GM19455 (cell line): Measurements from ENCODE around the gene MYO7B.

Experiments used
- ATAC-seq: cut with Tn5 transposase; IDR thresholded peaks from one replicate; pipeline ENCODE4 v1.9.1; 2021; ENCODE audit not compliant: unreplicated experiment

Gene MYO7B

DNA sequence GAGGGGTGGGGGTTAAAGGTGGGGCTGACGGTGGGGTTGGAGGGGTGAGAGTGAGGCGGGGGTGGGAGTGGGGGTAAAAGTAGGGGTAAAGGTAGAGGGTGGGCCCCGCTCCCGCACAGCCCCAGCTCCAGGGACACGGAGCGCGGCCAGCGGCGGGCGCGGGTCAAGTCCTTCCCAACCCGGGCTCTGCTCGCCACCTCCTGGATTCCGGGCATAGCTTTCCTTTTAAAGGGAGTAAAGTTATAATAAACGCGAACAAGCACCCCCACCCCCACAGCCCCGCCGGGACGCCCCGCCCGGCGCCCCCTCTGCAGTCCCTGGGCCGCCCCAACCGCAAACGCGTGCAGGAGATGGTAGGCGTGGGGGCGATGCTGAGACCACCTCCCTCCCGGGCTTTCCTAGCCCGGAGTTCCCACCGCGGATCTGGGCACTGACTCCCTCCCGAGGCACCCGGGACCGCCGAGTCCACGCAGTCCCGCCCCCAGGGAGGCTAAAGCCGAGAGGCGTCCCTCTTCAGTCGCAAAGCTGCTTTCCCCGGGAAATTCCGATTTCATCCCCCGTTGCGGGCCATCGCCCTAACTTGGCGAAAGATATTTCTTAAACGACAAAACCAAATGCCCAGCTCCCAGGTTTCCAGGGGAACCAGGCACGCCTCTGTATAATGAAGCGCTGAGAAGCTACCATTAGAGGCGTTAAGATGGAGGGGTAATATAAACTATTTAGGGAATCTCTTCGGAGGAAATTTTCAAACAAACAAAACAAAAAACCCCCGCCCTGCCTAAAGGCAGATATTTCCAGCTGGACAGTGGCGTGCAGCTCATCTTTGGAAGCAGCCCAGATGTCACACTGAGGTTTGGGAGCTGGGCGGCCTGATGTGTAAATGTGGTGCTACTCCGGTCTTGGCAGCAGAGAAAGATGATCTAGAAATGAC, 140.1 kb downstream of the MYO7B start, which contains the start of gene LIMS2:
LIMS2 (minus strand) TSS at position 200 of the 931 bp plus-strand sequence. CDS start 506 bp downstream, outside the sequence.
- no peak for ATAC-seq

DNA sequence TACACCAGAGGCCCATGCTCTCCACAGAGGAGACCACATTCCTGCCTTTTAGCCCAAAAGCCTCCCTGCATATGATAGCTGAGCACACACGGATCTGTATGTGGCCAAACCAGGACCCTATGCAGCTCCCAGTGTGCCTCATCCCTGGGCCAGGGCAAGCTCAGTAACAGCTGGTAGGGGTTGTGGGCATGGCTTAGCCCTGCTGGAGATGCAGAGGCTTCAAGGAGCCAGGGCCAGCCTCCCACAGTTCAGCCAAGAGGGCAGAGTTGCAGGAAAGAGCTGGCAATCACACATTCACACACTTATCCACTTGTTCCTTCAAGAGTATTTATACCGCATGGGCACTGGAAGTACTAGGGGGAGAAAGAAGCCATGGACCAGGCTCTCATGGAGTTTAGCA, 141.4 kb downstream of the MYO7B start:
- ATAC-seq, result no peak

DNA sequence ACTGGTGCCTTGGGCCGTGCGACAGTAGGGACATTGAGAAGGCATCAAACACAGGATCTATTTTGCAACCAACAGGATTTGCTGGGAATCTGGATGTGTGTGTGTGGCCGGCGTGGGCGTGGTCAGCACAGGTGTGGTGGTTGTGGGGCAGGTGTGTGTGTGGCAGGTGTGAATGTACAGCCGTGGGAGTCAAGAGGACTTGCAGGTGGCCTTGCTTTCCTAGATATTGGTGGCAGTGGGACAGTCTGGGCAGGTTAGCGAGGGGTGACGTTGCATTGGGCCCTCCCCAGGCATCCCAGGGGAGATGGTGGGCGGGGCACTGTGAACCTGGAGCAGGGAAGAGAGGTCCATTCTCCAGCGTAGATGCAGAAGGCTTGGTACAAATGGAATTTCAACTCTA, 143.0 kb downstream of the MYO7B start:
- ATAC-seq, result no peak

DNA sequence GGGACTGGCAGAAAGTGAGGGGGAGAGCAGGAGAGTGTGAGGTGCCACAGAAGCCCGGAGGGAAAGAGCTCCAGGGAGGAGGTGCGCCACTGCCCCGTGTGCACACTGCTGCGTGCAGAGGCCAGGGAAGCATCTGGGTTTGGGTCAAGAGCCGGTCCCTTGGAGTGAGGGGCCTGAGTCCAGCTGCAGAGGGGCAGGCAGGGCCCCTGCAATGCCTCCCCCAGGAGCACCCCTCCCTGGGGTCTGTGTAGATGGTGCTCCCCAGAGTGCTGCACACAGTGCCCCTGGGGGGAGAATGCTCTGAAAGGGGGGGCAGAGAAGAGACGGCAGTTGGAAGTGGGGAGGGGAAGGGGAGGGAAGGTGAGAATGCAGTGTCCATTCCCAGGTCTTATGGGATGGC, 143.5 kb downstream of the MYO7B start:
- ATAC-seq, result no peak

DNA sequence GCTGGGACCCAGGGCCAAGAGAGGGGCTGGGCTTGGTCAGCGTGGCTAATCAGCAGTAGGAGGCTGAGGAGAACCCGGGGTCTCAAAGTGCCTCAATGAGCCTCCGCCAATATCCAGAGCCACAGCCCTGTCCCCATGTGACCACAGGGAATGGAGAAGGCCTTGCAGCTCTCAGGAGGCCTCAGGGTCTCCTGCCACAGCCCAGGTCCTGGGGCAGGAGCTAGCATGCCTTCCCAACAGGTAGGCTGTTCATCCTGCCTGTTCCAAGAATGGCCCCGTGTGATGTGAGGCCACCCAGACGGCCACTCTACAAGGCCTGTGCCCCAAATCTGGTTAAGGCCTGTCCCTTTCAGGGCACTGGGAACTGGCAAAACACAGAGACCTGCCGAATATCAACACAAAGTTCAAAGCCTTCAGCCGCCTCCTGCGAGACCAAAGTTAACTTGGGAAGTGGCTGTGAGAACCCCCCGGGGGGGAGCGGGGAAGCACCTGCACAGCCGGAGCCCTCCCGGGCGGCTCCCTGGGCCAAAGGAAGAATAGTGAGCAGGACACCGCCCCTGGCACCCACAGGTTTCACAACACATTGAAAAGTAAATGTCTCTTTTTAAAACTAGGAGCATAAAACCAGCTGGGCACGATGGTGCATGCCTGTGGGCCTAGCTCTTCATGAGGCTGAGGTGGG, 144.3 kb downstream of the MYO7B start:
- ATAC-seq, result no peak

DNA sequence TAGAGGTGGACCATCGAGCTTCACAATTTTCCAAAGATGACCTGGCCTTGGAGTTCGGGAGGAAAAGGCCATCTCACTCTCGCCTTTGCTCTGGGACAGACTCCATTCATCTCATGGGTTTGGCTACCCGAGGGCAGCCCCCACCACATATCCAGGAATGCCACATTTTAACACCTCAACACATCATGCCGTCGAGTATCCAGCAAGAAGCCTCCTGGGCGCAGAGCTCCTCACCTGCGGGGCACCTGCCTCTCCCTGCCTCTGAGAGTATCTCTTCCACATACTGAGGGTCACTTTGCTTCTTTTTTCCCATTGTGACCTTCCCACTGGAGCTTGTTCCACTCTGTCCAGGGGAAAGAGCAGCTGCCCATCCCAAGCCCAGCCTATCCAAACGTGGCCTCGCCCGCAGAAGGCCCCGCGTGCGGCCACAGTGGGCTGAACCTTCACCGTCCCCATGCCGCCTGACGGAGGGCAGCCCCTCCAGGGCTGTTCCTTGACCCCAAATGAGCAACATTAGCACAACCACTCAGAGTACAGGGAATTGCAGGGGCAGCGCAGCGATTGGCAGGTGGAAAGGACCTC, 145.3 kb downstream of the MYO7B start:
- ATAC-seq, result no peak

DNA sequence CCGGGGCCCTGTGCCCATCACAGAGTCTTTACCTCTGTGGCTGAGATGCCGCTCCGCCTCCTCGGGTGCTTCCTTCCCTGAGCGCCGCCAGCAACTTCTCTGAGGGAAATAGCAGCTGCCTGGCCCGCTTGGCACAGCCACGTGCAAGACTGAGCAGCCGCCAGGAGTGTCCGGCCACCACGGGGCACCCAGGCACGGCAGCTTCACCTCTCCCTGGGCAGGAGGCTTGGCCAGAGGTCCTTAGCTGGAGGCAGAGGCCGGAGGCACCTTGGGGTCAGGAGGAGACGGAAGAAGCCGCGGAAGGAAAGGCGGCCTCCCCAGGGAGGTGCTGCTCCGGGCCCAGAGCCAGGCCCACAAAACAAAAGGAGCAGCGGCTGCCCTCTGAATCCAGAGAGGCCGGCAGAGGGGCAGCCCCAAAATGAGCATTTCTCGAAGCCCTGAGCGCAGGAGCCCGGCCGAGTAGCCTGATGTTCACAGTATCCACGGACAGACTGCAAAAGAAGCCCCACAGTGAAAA, 145.9 kb downstream of the MYO7B start:
- ATAC-seq, result no peak

DNA sequence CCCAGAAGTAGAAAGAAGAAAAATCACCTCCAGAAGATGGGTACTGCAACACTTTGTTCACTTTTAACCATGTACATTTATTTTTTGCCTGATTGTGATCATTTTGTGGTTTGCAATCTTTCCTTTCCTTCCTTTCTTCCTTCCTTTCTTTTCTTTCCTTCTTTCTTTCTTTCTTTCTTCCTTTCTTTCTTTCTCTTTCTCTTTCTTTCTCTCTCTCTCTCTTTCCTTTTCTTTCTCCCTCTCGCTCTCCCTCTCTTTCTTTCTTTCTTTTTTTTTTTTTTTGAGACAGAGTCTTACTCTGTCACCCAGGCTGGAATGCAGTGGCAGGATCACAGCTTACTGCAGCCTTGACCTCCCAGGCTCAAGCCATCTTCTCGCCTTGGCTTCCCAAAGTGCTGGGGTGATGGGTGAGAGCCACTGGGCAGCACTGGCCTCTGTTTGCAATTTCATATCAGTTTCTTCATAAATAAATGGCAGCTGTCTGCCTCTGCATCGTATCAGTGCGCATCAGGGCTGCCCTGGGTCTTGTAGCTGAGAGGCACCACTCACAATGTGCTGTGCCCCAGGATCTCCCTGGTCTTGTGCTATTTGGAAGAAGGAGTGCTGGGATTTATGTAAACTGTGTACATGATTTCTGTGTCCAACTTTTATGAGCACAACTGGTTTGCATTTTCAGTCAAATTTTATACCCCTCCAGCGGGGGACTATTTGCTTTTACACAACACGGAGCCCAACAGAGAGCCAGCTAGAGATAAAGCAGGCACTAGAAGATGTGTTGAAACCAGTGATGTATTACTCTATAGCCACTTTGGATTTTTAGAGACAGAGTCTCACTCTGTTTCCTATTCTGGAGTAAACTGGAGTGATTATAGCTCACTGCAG, 146.7 kb downstream of the MYO7B start:
- ATAC-seq, result no peak

DNA sequence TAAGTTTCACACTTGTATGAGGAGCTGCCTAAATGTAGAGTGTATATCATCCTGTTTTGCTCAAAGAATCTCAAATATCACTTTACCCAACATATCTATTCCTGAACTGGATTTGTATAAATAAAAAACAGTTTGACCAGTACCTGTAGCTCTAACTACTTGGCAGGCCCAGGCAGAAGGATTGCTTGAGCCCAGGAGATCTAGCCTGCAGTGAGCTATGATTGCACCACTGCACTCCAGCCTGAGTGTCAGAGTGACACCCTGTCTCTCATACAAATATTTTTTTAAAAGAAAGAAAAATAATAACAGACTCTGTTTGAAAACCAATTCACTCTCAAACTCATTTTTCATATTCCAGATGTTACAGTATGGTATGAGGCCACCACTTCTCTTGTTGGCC, 147.6 kb downstream of the MYO7B start:
- no peak for ATAC-seq

DNA sequence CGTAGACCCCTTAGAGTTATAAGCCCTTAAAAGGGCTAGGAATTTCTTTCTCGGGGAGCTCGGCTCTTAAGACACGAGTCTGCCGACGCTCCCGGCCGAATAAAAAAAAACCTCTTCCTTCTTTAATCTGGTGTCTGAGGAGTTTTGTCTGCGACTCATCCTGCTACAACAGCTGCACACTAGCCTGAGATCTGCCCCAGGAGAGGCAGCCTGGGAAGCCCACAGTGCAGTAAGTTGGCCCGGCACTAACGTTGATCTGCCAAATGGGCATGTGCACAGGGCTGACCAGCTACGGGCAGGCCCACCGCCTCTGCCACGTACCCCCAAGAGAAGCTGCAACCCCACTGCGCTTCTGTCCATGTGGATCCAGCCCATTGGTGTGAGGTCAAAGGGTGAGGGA, 148.3 kb downstream of the MYO7B start:
- ATAC-seq, result no peak

DNA sequence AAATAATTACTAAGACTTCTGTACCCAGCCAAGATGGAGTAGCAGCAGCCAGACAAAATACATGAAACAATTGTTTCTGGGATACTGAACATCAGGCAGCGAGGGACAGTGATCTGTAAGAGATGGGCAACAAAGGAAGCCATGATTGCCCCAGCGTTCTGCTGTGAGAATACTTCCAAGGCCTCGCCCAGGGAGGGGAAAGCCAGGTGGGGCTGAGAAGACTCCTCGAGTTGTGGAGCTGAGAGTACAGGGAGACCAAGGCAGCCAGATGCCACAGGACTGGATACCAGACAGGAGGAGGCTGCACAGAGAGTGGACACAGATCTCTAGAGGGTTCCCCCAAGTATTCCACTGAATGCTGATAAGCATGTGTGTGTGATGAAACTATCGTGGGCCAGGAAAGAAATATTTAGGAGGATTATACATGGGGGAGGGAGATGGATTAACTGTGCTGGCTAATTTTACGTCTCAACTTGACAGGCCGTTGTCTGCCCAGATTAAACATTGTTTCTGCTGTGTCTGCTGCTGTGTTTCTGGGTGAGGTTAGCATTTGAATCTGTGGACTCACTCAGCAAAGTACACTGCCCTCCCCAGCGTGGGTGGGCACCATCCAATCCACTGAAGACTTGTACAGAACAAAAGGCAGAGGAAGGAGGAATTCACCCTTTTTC, 150.1 kb downstream of the MYO7B start:
- no peak for ATAC-seq
